GM19238 (cell line): ENCODE data around the gene MB21D2.

Source experiments
- DNase-seq: peaks from one replicate; pipeline ENCODE4 v3.0.0; 2011; ENCODE audit warnings: low spot score; ENCODE audit not compliant: insufficient read length

Gene MB21D2

GRCh38 chr3:192892981-192893700 is 24.5 kb downstream of the MB21D2 start:
- DNase-seq = peak; percentile 38

- no peak for DNase-seq
Measured at GRCh38 chr3:192890347-192891335, 27.0 kb downstream of the MB21D2 start.

GRCh38 chr3:192889679-192890078 is 28.0 kb downstream of the MB21D2 start:
- no peak for DNase-seq

GRCh38 chr3:192888190-192888589 is 29.5 kb downstream of the MB21D2 start:
- no peak for DNase-seq

- no peak for DNase-seq
Measured at GRCh38 chr3:192887701-192888100, 30.0 kb downstream of the MB21D2 start.

- no peak for DNase-seq
Measured at GRCh38 chr3:192887047-192887446, 30.6 kb downstream of the MB21D2 start.

- no peak for DNase-seq
Measured at GRCh38 chr3:192884777-192885773, 32.6 kb downstream of the MB21D2 start.

- DNase-seq = no peak
Measured at GRCh38 chr3:192883512-192883911, 34.1 kb downstream of the MB21D2 start.

GRCh38 chr3:192881159-192881786 is 36.4 kb downstream of the MB21D2 start:
- DNase-seq = no peak

GRCh38 chr3:192880313-192880712 is 37.3 kb downstream of the MB21D2 start:
- DNase-seq = no peak

- DNase-seq = no peak
Measured at GRCh38 chr3:192879346-192880031, 38.2 kb downstream of the MB21D2 start.

GRCh38 chr3:192875971-192876565 is 41.6 kb downstream of the MB21D2 start:
- no peak for DNase-seq

- DNase-seq = no peak
Measured at GRCh38 chr3:192870822-192871221, 46.8 kb downstream of the MB21D2 start.

- no peak for DNase-seq
Measured at GRCh38 chr3:192869131-192870031, 48.3 kb downstream of the MB21D2 start.

GRCh38 chr3:192867645-192868044 is 50.0 kb downstream of the MB21D2 start:
- DNase-seq = no peak

- DNase-seq = no peak
Measured at GRCh38 chr3:192866804-192867203, 50.9 kb downstream of the MB21D2 start.

- no peak for DNase-seq
Measured at GRCh38 chr3:192864941-192865340, 52.7 kb downstream of the MB21D2 start.

GRCh38 chr3:192863091-192863420 is 54.6 kb downstream of the MB21D2 start:
- DNase-seq = no peak
